GM19025 (cell line): ENCODE data around the gene ADAM33.

Experiments used
- ATAC-seq: cut with Tn5 transposase; IDR thresholded peaks from one replicate; pipeline ENCODE4 v1.9.1; 2021; ENCODE audit warnings: mild to moderate bottlenecking, low read depth, moderate library complexity; ENCODE audit not compliant: unreplicated experiment

The ADAM33 gene

DNA sequence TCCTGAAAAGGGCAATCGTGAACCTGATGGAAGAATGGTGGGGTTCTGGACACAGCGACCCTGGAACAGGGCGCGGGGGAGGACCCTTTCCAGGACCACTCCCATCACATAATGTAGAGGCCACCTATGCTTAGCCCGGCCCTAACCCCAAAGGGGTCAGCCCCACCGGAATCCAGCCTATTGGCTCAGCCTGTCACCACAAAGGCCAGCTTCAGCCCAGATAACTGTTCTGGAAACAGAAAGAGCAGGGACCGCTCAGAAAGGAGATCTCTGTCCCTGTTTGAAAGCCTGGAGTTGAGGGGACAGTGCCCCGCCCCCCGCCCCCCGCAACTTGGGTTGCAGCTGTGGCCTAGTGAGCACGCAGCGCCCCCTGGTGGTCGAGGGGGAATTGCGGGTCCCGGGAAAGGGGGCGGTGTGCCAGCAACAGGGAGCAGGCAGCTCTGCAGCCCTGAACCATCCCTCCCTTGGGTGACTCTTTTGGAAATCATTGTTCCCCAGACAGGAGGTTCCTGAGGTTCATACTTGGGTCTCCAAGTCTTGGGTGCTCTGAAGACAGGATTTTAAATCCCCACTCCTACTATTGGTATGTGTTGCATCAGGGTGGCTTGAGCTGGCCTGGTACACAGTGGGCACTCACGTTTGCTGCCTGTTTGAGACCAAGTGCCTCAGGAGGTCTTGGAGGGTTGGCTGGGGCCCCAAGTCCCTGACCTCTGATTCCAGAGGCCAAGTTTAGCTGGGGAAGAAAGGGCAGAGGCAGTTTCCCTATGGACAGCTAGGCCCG lies 29.1 kb upstream of the ADAM33 start:
- ATAC-seq, result no peak

GRCh38 chr20:3710011-3710466 lies 28.2 kb upstream of the ADAM33 start:
- ATAC-seq, result no peak

DNA sequence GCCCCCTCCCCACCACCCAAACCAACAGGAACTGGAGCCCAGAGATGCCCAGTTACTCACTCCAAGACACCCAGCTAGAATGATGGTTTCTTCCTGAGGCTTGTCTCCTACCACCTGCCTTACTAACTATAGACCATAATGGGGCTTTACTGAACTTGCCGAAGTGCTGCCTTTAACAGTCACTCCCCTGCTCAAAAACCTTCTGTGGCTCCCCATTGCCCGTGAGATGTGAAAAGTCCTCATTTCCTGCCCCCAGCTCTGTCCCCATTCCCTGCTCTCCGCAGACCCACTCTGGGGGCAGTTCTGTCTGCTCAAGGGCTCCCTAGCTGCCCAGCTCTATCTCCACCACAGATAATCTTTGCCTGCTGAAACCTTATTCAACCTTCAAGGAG lies 25.7 kb upstream of the ADAM33 start:
- no peak for ATAC-seq

GRCh38 chr20:3706774-3707507 lies 25.1 kb upstream of the ADAM33 start:
- ATAC-seq, result no peak

- ATAC-seq, result no peak
Observed at GRCh38 chr20:3705970-3706739, 24.3 kb upstream of the ADAM33 start.

DNA sequence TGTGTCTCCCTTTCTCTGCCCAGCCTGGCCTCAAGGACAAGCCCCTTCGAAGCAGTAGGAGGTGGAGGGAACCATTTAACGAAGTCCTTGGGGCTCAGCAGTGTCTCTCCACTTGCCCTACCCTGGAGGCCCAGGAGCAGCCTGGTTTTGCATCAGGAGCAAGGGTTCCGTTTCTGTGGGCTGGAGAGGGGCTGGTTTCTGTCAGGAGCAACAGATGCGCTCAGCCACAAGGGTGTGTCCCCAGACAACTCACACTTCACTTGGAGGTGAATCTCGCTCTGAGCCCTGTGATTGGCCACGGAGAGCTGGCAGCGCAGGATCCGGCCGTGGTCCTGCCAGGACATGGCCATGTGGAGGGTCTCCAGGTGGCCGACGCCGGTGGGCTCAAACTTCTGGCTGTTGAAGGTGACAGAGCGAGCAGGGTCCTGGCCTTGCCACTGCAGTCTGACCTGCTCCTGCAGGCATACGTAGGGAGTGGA lies 23.7 kb upstream of the ADAM33 start:
- ATAC-seq, result no peak

DNA sequence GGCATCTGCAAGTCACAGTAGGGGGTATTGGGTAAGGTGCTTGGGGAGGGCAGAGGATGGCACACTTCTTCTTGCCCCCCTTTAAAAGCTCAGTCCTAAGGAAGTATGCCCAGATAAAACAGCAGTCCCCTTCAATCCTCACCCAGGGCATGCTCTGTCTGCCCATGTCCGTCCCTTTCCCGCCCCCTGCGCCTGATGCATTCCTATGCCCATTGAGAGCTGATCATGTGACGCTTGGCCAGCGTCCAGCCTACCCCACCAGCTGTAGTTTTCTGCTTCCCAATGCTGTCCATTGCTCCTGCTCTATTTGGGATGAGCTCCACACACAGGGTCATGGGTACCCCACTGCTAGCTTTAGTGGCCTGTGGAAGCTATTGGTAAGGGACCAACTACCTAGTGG lies 22.3 kb upstream of the ADAM33 start:
- no peak for ATAC-seq

- ATAC-seq, result no peak
Observed at GRCh38 chr20:3702611-3703391, 21.0 kb upstream of the ADAM33 start.

- ATAC-seq, result no peak
Observed at GRCh38 chr20:3701061-3701998, 19.5 kb upstream of the ADAM33 start.

- ATAC-seq, result no peak
Observed at GRCh38 chr20:3699037-3699436, 17.2 kb upstream of the ADAM33 start.

DNA sequence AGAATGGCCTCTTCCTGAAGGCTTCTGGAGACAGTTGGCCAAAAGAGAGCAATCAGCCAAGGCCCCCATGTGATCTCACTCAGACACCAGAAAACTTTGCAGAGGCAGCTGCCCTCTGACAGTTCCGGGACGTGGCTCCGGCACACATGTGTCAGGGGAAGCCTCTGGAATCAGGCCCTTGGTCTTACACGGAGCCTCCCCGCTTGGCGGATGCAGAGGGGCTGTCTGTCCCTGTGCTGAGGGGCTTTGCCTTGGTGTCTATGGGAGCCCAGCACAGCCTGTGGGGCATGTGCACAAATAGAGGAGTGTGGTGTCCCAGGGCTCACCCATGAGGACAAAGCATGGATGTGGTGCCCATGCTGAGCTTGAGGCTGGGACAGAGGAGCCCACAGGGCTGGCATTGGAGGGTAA lies 16.8 kb upstream of the ADAM33 start:
- no peak for ATAC-seq

GRCh38 chr20:3697588-3698305 lies 15.9 kb upstream of the ADAM33 start:
- no peak for ATAC-seq

DNA sequence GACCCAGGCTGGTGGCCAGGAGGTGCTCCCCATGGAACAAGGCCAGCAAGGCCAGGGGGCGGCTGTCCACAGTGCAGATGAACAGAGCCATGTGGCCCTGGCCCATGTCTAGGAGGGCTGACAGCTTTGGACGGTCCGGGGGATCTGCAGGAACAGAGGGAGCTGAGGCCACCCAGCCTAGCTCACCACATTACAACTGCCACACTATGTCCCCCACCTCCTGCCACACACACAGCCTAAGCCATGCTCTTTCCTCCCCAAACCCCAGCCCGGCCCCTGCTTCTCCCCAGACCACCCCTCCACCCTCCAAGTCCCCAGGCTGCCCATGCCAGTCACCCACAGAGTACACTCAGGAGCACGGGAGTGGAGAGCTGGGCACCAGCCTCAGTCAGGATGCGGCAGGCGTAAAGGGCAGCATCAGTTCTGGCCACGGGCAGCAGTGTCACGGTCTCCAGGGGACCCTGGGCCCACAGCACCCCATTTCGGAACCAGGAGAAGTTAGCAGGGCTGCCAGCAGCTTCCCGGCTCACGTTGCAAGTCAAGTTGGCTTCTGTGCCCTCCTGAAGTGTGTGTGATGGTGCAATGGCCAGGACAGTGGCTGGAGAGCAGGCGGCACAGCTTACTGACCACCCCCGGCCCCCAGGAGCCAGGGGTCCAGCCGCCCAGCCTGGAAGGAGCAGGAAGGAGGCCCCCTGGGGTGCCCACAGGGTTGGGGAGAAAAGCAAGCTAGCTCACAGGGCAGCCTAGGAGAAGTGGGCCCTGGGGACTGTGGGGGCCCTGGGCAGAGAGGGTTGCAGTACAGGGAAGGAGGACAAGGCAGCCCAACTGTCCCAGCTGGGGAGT lies 15.2 kb upstream of the ADAM33 start:
- ATAC-seq, result no peak

GRCh38 chr20:3696200-3696599 lies 14.4 kb upstream of the ADAM33 start:
- no peak for ATAC-seq

- no peak for ATAC-seq
Observed at GRCh38 chr20:3694864-3695263, 13.1 kb upstream of the ADAM33 start.

GRCh38 chr20:3693376-3693775 lies 11.6 kb upstream of the ADAM33 start:
- no peak for ATAC-seq

DNA sequence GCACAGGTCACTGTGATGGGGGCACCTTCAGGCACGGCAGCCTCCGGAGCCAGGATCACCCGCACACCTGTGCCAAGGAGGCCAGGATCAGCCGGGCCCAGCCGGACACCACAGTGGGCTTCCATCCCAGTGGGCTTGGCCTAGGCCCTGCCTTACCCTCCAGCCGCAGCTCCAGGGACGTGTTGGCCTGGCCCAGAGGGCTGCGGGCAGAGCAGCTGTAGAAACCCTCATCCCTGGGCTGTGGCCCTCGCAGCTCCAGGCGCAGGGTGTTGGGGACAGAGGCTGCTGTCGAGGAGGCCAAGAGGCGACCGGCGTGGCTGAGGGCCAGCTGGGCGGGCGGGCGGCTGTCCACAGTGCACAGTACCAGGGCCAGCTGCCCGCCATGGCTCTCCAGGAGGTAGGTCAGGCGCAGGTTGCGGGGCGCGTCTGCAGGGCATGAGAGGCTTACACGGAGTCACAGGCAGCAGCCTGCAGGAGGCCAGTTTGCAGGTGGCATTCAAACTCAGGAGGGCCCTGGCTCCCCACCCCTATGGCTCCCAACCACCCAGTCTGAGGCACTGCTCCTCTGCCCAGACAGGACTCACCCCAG lies 11.0 kb upstream of the ADAM33 start:
- ATAC-seq, result no peak
